Stimulated activated CD8-positive, alpha-beta memory T cell treated with anti-CD3 and anti-CD28 coated beads, Interleukin-7, amount 100 ng/mL, for 48 hours (primary cell): ENCODE results near the gene ALDH3B1.

Source experiments
- DNase-seq, 2 donors: peaks; one replicate each; pipeline ENCODE4 v3.0.0-alpha.2; 2020; ENCODE audit warnings: low read depth in 1 of 2; ENCODE audit errors: extremely low read depth in 1 of 2

ALDH3B1 gene

DNA sequence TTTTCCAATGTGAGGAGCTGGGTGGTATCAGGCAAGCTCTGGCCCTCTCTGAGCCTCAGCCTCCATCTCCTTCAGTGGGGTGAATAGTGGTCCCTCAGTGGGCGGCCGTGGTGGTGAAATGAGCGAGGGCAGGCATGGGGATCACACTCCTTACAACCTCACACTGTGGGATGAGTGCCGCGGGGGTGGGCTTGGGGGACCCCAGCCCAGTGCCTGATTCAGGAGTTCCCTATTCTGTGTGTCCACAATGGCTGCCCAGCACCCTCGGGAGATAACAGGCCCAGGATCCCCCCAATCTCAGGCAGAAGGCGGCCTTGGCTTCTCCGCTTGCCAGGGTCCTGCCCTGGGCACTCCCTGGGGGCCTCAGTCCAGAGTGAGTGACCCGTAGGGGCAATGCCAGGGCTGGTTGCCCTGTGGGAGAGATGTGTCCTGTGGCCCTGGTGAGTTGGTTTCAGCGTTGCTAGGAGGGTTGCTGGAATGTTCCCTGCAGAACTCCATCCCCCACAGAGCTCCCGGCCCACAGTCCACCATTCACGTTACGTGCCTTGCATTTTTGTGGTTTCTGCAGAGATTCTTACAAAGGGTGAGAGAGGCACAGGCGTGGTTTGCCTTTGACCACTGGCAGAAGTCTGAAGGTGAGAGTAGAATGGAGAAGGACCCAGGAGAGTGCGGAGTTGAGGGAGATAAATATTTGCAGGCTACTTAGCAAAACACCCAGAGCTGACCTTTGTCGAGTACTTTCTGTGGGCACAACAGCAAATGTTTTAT, 2.9 kb downstream of the ALDH3B1 start:
- no peak for DNase-seq

DNA sequence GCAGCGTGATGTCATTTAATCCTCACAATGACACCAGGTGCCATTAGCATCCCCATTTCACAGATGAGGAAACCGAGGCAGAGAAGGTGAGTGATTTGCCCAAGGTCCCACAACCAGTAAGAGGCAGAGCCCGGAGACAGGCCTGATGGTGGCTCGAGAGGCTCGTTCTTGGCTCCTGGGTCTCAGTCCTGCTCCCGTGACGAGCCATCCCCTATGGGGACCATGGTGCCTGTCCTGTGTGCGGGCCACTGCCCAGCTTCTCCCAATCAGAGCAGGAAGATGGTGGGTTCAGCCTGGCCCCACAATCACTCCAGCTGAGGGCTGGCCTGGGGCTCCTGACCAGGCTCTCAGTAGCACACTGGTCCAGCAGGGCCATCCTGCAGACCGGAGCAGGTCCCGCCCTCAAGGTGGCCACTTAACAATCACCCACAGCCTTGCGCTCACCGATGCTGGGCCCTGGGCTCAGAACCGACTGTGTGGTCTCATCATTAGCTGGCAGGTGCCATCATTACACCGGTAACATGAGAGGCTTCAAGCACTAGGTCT, 3.6 kb downstream of the ALDH3B1 start:
- no peak for DNase-seq

DNA sequence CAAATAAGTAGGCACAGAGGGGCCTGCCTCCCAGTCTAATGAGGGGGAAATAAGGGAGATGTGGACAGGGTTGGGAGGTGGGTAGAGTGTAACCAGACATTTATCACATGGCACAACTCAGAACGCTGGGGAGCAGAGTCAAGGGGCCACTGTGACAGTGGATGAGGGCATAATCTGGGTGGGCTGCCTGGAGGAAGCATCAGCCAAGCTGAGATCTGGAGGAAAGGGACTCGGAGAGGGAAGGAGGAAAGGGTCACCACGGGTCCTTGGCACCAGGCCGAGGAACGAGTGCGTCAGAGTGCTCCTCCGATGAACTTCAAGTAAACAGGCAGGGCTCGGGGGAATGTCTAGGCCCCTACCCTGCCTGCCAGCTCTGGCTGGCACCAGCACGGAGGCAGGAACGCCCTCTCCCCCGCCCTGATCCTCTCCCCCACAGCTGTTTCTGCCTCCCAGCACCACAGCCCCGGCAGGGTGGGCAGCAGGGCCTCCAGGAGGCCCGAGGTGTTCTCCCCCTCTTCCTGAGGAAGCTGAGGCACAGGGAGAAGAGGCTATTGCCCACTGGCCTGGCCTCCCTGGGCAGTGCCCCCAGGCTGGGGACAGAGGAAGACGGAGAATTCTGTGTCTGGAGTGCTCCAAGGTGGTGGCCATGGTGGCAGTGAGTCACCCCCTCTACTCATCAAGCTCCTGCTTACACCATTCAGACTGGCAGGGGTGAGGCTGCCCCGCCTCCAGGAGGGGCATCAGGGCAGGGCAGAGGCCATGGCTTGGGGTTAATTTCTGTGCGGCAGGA, 4.2 kb downstream of the ALDH3B1 start:
- DNase-seq = no peak

DNA sequence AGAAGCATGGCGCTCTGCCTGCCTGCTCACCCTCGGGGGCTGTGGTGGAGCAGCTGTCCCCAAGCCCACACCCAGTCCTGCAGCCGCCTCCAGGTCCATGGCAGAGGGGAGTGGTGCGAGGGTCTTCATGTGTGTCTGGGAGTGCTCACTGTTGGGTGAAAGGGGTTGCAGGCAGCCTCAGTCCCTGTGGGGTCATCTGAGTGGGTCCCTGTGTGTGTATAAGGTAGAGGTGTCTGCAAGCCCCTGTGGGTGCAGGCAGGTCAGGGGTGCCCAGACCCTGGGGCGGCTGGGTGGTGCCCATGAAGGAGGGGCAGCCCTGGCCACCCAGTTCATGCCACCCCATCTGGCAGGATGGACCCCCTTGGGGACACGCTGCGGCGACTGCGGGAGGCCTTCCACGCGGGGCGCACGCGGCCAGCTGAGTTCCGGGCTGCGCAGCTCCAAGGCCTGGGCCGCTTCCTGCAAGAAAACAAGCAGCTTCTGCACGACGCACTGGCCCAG, 4.9 kb downstream of the ALDH3B1 start:
- no peak for DNase-seq

DNA sequence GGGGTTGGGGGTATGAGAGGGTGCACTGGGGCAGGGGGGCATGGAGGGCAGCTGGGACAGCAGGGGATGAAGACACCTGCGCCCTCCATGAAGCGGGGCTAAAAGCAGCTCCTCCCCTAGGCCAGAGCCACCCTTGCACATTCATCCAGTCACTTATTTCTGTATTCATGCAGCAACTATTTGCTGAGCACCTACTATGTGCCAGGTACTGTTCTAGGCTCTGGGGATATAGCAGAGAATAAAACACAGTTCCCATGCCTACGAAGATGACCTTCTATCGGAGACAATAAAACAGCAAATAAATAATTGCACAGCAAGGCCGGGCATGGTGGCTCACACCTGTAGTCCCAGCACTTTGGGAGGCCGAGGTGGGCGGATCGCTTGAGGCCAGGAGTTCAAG, 5.3 kb downstream of the ALDH3B1 start:
- DNase-seq = no peak

DNA sequence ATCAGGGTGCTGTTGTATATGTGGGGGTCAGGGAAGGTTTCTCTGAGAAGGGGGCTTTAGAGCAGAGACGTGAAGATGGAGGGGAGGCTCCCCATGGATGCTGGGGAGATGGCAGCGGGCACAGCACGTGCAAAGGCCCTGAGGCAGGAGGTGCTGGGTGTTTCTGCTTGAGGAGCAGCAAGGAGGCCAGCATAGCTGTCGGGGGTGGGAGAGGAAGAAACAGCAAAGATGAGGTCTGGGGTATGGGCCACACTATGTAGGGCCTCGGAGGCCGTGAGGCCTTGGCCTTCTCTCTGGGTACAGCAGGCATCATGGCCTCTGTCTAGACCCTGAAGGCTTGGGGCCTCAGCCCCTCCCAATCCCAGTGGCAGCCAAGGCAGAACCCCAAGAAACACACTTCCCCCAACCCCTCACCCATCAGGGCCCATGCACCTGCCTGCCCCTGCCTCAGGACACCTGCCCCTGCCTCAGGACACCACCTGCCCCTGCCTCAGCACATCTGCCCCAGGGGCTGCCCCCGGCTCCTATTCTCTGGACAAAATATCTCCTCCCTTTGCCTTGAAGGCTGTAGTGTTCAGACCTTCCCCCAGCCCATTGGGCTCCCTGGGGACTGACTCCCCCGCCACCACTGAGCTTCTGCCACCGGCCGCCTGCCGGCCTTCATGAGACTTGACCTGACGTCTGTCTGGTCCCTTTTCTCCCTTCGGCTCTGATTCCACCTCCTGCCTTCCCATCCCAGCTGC, 6.2 kb downstream of the ALDH3B1 start:
- no peak for DNase-seq

DNA sequence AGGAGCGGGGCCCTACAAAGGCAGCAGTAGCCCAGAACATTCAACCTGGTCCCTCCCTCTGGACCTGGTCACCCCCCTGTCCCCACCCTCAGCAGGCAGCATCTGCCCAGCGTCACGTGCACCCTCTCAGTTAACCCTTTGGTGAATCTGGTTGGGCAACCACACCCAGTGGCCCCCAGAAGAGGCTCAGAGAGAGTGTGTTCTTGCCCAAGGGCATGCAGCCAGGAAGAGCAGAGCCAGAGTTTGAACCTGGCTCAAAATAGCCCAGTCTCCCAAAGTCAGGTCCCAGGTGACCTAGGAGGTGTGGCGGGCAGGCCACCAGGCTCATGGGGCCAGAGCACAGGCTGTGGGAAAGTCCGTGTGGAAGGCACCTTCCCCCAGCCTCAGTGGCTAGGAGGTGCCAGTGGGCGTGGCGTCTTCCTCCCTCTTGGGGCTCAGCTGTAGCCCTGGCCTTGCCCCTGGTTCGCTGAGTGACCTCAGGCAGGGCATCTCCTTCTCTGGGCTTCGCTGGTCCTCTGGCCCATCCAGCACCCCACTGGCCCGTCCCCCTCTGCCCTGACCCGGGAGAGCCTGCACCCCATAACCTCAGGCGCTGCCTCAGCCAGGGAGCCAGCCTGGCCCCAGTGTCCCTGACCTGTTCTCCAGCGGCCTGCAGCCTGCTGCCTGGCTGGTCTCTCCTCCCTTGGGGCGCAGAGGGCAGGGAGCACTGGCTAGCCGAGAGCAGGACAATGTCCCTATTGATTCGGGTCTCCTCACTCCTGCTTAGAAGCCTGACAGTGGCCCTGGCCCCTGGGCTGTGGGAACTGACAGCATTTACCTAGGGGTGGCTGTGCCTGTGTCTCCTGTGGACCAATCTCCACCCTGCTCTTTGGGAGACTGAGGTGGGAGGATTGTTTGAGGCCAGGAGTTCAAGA, 7.0 kb downstream of the ALDH3B1 start:
- no peak for DNase-seq

DNA sequence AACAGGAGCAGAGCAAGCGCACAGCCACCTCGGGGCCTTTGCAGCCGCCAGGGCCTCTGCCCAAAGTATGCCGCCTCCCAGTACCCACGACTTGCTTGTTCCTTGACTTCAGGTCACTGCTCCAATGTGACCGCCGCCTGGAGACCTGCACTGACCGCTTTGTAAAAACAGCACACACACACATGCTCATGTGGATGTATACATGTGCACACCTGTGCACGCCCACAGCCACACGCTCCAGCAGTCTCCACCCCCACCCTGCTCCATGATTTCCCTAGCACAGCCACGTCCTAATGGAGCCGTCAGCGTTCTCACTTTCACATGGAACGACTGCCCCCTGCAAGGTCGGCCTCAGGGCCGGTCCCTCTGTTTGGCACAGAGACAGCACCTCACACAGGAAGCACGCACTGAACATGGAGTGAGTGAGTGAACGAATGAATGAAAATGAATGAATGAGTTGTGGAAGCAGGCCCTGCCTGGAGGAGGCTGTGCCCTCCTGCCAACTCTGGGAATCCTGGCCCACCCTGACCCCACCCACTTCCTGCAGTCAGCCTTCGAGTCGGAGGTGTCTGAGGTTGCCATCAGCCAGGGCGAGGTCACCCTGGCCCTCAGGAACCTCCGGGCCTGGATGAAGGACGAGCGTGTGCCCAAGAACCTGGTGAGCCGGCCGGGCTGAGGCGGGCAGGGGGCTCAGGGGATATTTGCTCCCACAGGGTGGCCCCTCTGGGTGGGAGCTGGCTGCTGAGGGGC, 8.0 kb downstream of the ALDH3B1 start:
- no peak for DNase-seq

DNA sequence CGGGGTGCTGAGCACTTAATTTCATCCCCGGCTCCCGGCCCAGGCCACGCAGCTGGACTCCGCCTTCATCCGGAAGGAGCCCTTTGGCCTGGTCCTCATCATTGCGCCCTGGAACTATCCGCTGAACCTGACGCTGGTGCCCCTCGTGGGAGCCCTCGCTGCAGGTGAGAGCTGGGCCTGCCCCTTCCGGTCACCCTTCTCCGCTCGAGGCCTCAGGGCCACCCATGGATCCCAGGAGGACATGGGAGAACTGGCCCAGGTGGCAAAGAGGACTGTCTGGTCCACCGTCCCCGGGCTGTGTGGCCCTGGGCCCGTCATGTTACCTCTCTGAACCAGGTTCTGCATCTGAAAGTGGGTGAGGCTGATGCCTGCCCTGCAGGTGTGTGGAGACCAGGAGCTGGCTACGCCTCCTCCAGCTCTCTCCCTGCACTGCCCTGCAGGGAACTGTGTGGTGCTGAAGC, 8.6 kb downstream of the ALDH3B1 start:
- no peak for DNase-seq

DNA sequence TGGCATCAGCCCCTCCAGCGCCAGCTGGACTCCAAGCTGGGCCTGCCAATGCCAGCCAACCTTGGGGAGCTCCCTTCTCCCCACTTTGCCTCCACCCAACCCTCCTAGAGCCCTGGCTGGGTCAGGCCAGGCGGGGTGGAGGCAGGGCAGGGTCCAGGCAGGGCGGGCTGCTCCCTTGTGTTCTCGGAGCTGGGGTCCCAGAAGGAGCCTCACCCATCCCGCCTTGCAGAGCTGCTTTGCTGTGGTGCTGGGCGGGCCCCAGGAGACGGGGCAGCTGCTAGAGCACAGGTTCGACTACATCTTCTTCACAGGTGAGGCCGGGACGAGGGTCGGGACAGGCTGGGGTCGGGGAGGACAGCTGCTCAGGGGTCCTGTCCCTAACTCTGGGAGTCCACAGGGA, 9.4 kb downstream of the ALDH3B1 start:
- no peak for DNase-seq

DNA sequence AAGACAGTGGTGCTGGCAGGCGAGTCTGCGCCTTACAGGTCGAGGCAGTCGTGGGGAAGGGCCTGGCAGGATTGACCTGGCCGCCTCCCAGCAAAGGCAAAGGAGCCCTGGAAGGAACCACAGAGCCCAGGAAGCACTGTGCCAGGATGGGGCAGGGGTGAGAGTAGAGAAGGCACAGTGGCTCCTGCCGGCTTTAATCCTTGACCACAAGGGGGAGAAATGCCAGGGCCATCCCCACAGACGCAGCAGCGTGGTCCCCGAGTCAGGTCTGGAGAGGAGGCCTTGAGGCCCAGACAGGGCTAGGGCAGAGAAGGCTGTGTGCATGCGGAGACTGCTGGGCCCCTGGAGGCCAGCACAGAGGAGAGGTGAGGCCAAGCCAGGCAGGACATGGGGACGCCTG, 10.4 kb downstream of the ALDH3B1 start:
- no peak for DNase-seq

DNA sequence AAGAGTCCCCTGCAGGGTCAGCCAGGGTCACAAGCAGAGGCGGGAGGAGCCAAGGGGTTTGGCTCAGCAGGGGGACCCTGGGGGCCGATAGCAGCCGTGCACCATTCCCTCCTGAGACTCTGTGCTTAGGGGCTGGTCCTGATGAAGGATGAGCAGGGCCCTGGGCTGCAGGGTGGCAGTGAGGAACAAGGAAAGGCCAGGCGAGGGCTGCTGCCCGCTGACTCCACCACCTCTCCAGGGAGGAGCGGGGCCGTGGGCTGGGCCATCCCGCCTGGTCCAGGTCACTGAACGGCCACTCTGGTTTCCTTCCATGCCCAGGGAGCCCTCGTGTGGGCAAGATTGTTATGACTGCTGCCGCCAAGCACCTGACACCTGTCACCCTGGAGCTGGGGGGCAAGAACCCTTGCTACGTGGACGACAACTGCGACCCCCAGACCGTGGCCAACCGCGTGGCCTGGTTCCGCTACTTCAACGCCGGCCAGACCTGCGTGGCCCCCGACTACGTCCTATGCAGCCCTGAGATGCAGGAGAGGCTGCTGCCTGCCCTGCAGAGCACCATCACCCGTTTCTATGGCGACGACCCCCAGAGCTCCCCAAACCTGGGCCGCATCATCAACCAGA, 11.2 kb downstream of the ALDH3B1 start:
- DNase-seq = no peak

DNA sequence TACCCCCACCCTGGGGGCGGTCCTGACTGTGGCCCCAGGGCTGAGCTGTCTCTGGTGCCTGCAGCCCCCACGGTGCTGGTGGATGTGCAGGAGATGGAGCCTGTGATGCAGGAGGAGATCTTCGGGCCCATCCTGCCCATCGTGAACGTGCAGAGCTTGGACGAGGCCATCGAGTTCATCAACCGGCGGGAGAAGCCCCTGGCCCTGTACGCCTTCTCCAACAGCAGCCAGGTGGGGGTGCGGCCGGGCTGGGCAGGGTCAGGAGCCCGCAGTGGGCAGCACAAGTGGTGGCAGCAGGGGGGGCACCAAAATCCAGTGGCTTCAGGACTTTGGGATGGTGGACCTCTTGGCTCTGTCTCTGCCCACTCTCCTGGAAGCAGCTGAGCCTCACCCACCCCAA, 12.4 kb downstream of the ALDH3B1 start:
- DNase-seq = no peak

DNA sequence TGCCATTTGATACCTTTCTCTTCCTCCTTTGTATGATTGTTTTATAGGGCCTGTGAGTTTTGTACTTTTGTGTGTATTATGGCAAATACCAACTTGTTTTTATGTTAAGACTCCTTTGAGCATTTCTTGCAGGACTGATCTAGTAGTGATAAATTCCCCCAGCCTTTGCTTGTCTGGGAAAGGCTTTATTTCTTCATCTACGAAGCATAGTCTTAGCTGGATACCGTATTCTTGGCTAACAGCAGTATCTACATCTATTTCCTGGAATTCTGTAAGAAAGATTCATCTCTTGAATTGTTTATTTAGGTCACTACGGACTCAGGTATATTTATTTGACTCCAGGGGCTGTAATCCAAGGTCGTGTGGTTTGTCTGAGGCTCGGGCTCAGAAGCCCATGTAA, 14.4 kb downstream of the ALDH3B1 start:
- DNase-seq = no peak

DNA sequence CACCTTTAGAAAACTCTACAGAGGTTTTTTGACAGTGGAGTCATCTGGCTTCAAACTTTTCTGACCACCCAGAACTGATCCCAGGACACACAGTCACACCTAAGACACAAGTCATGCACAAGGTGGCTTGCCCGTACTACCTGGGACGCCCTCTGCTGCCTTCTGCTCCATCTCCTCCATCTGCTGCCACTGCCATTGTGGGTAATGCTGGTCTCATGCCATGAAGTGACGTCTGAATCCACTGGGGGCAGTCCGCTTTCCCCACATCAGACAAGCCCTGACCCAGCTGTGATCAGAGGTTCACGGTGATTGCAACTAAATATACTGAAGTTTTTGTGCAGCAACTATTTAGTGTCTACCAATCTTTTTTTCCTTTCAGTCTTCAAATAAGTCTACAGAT, 14.9 kb downstream of the ALDH3B1 start:
- no peak for DNase-seq

DNA sequence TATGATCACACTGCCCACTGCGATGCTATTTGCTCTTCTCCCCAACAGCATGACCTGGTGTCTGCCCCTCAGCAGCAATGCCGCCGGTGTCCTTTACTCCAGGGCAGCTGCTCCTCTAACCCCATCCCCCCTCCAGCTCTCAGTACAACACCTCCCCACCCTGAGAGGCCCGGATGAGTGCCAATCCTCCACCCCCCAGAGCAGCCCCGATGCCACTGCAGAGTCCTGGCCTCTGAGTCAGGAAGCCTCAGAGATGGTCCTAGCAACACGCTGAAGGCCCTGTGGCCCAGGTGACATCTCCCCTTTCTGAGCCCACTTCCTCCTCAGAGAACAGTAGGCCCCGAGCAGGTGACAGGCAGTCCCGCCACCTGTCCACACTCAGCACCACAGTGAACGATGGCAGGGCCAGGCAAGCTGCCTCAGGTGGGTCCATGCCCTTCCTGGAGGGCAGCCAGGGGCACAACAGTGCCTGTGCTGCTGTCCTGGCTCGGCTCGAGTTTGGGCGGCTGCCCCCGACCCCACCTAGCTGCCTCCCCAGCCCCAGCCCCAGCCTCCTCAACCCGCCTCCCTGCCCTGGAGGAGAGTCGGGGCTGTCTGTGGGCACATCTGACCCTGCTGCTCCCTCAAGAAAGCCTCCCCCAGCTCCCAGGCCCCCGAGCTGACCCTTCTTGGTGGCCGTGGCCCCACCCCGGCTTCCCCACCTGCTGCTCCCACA, 16.4 kb downstream of the ALDH3B1 start:
- no peak for DNase-seq

DNA sequence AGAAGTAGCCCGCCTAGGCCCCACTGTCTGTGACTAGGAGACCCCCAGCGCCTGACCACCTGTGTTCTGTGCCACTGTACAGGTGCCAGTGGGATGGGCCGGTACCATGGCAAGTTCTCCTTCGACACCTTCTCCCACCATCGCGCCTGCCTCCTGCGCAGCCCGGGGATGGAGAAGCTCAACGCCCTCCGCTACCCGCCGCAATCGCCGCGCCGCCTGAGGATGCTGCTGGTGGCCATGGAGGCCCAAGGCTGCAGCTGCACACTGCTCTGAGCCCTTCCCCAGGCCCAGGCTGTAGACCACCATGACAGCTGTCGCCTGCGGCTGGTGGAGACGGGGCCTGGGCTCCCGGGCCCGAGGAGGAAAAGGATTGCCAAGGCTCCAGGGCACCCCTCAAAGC, 17.5 kb downstream of the ALDH3B1 start:
- DNase-seq = no peak

DNA sequence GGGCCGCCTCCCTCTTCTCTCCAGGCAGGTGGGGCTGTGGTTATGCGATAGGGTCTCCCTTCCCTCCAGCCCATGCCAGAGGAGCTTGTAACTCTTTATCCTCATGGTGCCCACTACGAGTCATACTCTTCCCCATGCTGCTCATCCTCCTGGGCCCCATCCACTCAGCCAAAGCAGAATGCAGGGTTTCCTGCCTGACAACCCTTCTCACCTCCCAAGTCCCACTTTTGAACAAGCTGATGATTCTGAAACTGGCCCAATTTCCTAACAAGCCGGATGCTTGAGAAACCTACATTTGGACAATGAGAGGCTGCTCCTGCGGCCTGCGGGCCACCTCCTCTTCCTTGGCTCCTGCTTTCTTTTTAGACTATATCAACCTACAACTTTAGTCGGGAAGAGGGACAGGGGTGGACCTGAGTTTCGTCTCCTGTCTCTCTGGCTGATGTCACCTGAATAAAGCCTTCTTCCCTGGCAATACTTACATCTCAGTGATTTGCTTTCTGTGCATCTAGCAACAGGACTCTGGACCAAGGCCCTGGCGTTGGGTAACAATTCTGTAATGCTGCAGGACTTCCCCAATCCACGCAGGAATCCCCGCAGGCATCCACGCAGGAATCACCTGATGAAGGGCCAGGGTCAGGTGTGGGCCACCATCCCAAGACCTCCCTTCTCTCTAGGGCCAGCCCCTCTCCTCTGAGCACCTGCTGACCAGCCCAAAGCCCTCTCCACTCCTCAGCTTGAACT, 18.8 kb downstream of the ALDH3B1 start:
- DNase-seq = no peak
